Naive thymus-derived CD8-positive, alpha-beta T cell (primary cell): Measurements from ENCODE around the gene GGPS1. TPM values are rescaled to one million over a fixed set of nuclear protein-coding genes. Genes with fewer than 3 reads are reported as not detected.
"Not testable (repeated sequence)": the region's sequence is repeated elsewhere in the genome, so short reads cannot be mapped to it uniquely, and the experiment has no call there.

Experiments
- ATAC-seq, 2 donors: fragments of 150-1000 bp; cut with Tn5 transposase in 1 of 2; sonication (Bioruptor Pico), chemical (Tn5 transposase) in 1 of 2; 1 replicate in 1 of 2; 2 replicates in 1 of 2; pipeline ENCODE4 v1.10.0; 2021; ENCODE audit warnings: mild to moderate bottlenecking in 2 of 2, moderate library complexity in 2 of 2
- POLR2A ChIA-PET: fragments of 350-600 bp; sonication (Branson Sonifier 250); formaldehyde crosslinking; loops from one replicate; lab custom pipeline; 2021; ENCODE audit warnings: antibody characterized with exemption; lab: Charles Lee
- DNase-seq, 10 donors: peaks; one replicate each; pipeline versions ENCODE4 v3.0.0 to v3.0.0-alpha.2; 2020 to 2022
- H3K27ac Mint-ChIP-seq, 10 donors: one replicate each; pipeline ENCODE4 v1.8.0; 2020 to 2022; ENCODE audit warnings: mild to moderate bottlenecking in 10 of 10, mixed read lengths in 10 of 10, moderate library complexity in 4 of 10, inconsistent platforms in 1 of 10
- H3K27me3 Mint-ChIP-seq, 5 donors: one replicate each; pipeline ENCODE4 v1.8.0; 2021 to 2022; ENCODE audit warnings: mixed read lengths in 5 of 5
- H3K36me3 Mint-ChIP-seq, 3 donors: one replicate each; pipeline ENCODE4 v1.8.0; 2020 to 2022; ENCODE audit warnings: mixed read lengths in 3 of 3, mild to moderate bottlenecking in 2 of 3, inconsistent platforms in 1 of 3
- H3K4me1 Mint-ChIP-seq, 4 donors: one replicate each; pipeline ENCODE4 v1.8.0; 2021 to 2022; ENCODE audit warnings: mixed read lengths in 4 of 4
- H3K4me3 Mint-ChIP-seq, 10 donors: one replicate each; pipeline ENCODE4 v1.8.0; 2020 to 2022; ENCODE audit warnings: mild to moderate bottlenecking in 10 of 10, mixed read lengths in 10 of 10, moderate library complexity in 6 of 10, inconsistent platforms in 1 of 10
- H3K9me3 Mint-ChIP-seq, 9 donors: one replicate each; pipeline ENCODE4 v1.8.0; 2020 to 2022; ENCODE audit warnings: mixed read lengths in 9 of 9, mild to moderate bottlenecking in 3 of 9, inconsistent platforms in 1 of 9, moderate library complexity in 1 of 9
- polyA plus RNA-seq, 3 donors: library from polyadenylated mRNA; unstranded; fragments of 300-500 nt; fragmentation: Illumina TruSeq; gene quantifications; one replicate each; pipeline ENCODE4 v1.2.3, GENCODE V29; 2021
- total RNA-seq, 8 experiments: library from RNA in 2 of 8; stranded (reverse) in 2 of 8; gene quantifications; one replicate each; pipeline ENCODE4 v1.2.3 and lab custom pipeline; 2021 to 2026

The GGPS1 gene
- total and polyA plus RNA-seq, 5 experiments from 2014 or later = 43.7 to 69.4 (median 55.3) TPM

GRCh38 chr1:235307158-235308124, 20.9 kb upstream of the GGPS1 start:
- H3K27me3 Mint-ChIP-seq = no peaks in the 10 kb centered on the region
- ATAC-seq = no peak
- POLR2A ChIA-PET = interaction anchor here (0.7 kb wide), 1 partner anchor 12 kb away, joined by 5 read pairs; no protein-coding TSS in a partner anchor
- H3K4me3 Mint-ChIP-seq = peak overlapping the region in 5 of 10 donors; percentile 7 to 70 (median 64)
- peak overlapping the region; percentile 18 to 83 (median 80) for H3K27ac Mint-ChIP-seq
- peaks cover 33 to 73% (median 65%) of the 10 kb centered on the region in 4 donors for H3K4me1 Mint-ChIP-seq
- H3K36me3 Mint-ChIP-seq = peaks cover 0 to 26% (median 5%) of the 10 kb centered on the region in 3 donors
- DNase-seq = no peak
- H3K9me3 Mint-ChIP-seq = no peaks in the 10 kb centered on the region

- peaks cover 34 to 74% (median 71%) of the 10 kb centered on the region in 4 donors for H3K4me1 Mint-ChIP-seq
- POLR2A ChIA-PET, H3K27ac Mint-ChIP-seq, H3K27me3 Mint-ChIP-seq, H3K9me3 Mint-ChIP-seq, ATAC-seq, H3K4me3 Mint-ChIP-seq, DNase-seq: not testable (repeated sequence)
- peaks cover 0 to 25% (median 5%) of the 10 kb centered on the region in 3 donors for H3K36me3 Mint-ChIP-seq
Measured at GRCh38 chr1:235309206-235309605, 19.2 kb upstream of the GGPS1 start.

- no peaks in the 10 kb centered on the region for H3K27me3 Mint-ChIP-seq
- DNase-seq = peak in 1 of 10 donors; percentile 21
- POLR2A ChIA-PET = interaction anchor here (0.8 to 1.0 kb wide), 2 partner anchors 14 to 56 kb away, joined by 3 to 5 read pairs; partner anchors contain the start of genes ARID4B and GGPS1
Measured at GRCh38 chr1:235313262-235313661, 15.1 kb upstream of the GGPS1 start.

GRCh38 chr1:235313931-235314678, 14.3 kb upstream of the GGPS1 start:
- H3K36me3 Mint-ChIP-seq = peaks cover 0 to 33% (median 13%) of the 10 kb centered on the region in 3 donors
- no peaks in the 10 kb centered on the region for H3K9me3 Mint-ChIP-seq
- POLR2A ChIA-PET = interaction anchor here (0.7 to 1.0 kb wide), 3 partner anchors 11 to 13 kb away, joined by 3 to 5 read pairs (median 3); partner anchors contain the start of genes ARID4B and GGPS1
- peak overlapping the region; percentile 6 to 71 (median 60) for H3K4me3 Mint-ChIP-seq
- ATAC-seq (no peak), DNase-seq (no peak)
- peak overlapping the region; percentile 14 to 87 (median 52) for H3K27ac Mint-ChIP-seq
- peaks cover 35 to 76% (median 69%) of the 10 kb centered on the region in 4 donors for H3K4me1 Mint-ChIP-seq
- no peaks in the 10 kb centered on the region for H3K27me3 Mint-ChIP-seq

More at GRCh38 chr1:235313262-235313661, 15.1 kb upstream of the GGPS1 start:
- Mint-ChIP-seq H3K9me3 (no peaks in the 10 kb centered on the region), H3K4me3 (peak overlapping the region; percentile 23 to 79 (median 66)), H3K36me3 (peaks cover 0 to 25% (median 5%) of the 10 kb centered on the region in 3 donors), H3K27ac (peak overlapping the region; percentile 16 to 89 (median 78)), H3K4me1 (peaks cover 27 to 67% (median 62%) of the 10 kb centered on the region in 4 donors)
- peak; percentile 81 to 82 for ATAC-seq

- H3K4me3 Mint-ChIP-seq = peak overlapping the region in 6 of 10 donors; percentile 3 to 59 (median 48)
- no peaks in the 10 kb centered on the region for H3K9me3 Mint-ChIP-seq
- H3K27ac Mint-ChIP-seq = peak overlapping the region in 5 of 10 donors; percentile 23 to 43 (median 29)
- H3K36me3 Mint-ChIP-seq = peaks cover 0 to 39% (median 11%) of the 10 kb centered on the region in 3 donors
- POLR2A ChIA-PET = interaction anchor here (0.9 kb wide), 1 partner anchor 12 kb away, joined by 3 read pairs; no protein-coding TSS in a partner anchor
- H3K4me1 Mint-ChIP-seq = peaks cover 35 to 83% (median 78%) of the 10 kb centered on the region in 4 donors
- DNase-seq (no peak), ATAC-seq (no peak)
- no peaks in the 10 kb centered on the region for H3K27me3 Mint-ChIP-seq
Measured at GRCh38 chr1:235315173-235315572, 13.2 kb upstream of the GGPS1 start.

GRCh38 chr1:235315735-235316134, 12.6 kb upstream of the GGPS1 start:
- H3K36me3 Mint-ChIP-seq = peaks cover 0 to 40% (median 11%) of the 10 kb centered on the region in 3 donors
- DNase-seq (no peak), ATAC-seq (no peak)
- H3K9me3 Mint-ChIP-seq = no peaks in the 10 kb centered on the region
- POLR2A ChIA-PET = no interaction called here
- peaks cover 38 to 83% (median 79%) of the 10 kb centered on the region in 4 donors for H3K4me1 Mint-ChIP-seq
- H3K27me3 Mint-ChIP-seq = no peaks in the 10 kb centered on the region
- H3K27ac Mint-ChIP-seq = peak overlapping the region in 1 of 10 donors; percentile 23
- peak overlapping the region in 1 of 10 donors; percentile 49 for H3K4me3 Mint-ChIP-seq

GRCh38 chr1:235317168-235317567, 11.2 kb upstream of the GGPS1 start:
- H3K9me3 Mint-ChIP-seq = no peaks in the 10 kb centered on the region
- no peak for DNase-seq
- no peaks in the 10 kb centered on the region for H3K27me3 Mint-ChIP-seq
- peaks cover 39 to 85% (median 82%) of the 10 kb centered on the region in 4 donors for H3K4me1 Mint-ChIP-seq
- peaks cover 0 to 42% (median 10%) of the 10 kb centered on the region in 3 donors for H3K36me3 Mint-ChIP-seq
- ATAC-seq = no peak
- POLR2A ChIA-PET = no interaction called here
- H3K4me3 Mint-ChIP-seq = peak overlapping the region in 7 of 10 donors; percentile 2 to 47 (median 20)
- peak overlapping the region in 5 of 10 donors; percentile 7 to 75 (median 37) for H3K27ac Mint-ChIP-seq

GRCh38 chr1:235319255-235319654, 9.1 kb upstream of the GGPS1 start:
- no peaks in the 10 kb centered on the region for H3K27me3 Mint-ChIP-seq
- DNase-seq (no peak), ATAC-seq (no peak)
- POLR2A ChIA-PET = interaction anchor here (0.6 to 1.4 kb wide), 4 partner anchors 9 to 35 kb away, joined by 3 to 5 read pairs (median 3); partner anchors contain the start of genes ARID4B and GGPS1
- H3K4me3 Mint-ChIP-seq = peak overlapping the region in 5 of 10 donors; percentile 6 to 76 (median 35)
- peaks cover 0 to 51% (median 12%) of the 10 kb centered on the region in 3 donors for H3K36me3 Mint-ChIP-seq
- H3K9me3 Mint-ChIP-seq = no peaks in the 10 kb centered on the region
- peaks cover 41 to 80% (median 78%) of the 10 kb centered on the region in 4 donors for H3K4me1 Mint-ChIP-seq
- H3K27ac Mint-ChIP-seq = peak overlapping the region in 7 of 10 donors; percentile 1 to 79 (median 41)

- Mint-ChIP-seq H3K4me3 (peak overlapping the region in 9 of 10 donors; percentile 13 to 51 (median 28)), H3K36me3 (peaks cover 0 to 57% (median 12%) of the 10 kb centered on the region in 3 donors), H3K27ac (peak overlapping the region in 8 of 10 donors; percentile 39 to 83 (median 78)), H3K27me3 (no peaks in the 10 kb centered on the region), H3K9me3 (no peaks in the 10 kb centered on the region), H3K4me1 (peaks cover 37 to 82% (median 75%) of the 10 kb centered on the region in 4 donors)
- POLR2A ChIA-PET = no interaction called here
- ATAC-seq (peak in 1 of 2 donors; percentile 17), DNase-seq (no peak)
Measured at GRCh38 chr1:235320521-235321179, 7.7 kb upstream of the GGPS1 start.

GRCh38 chr1:235324296-235324695, 4.1 kb upstream of the GGPS1 start:
- POLR2A ChIA-PET = interaction anchor here (0.6 to 1.2 kb wide), 2 partner anchors 9 to 44 kb away, joined by 3 to 4 read pairs; no protein-coding TSS in a partner anchor
- Mint-ChIP-seq H3K4me1 (peaks cover 29 to 67% (median 61%) of the 10 kb centered on the region in 4 donors), H3K4me3 (peak overlapping the region in 9 of 10 donors; percentile 79 to 100 (median 98)), H3K9me3 (peaks cover 0 to 1% (median 0%) of the 10 kb centered on the region in 9 donors), H3K27ac (peak overlapping the region in 9 of 10 donors; percentile 19 to 92 (median 66)), H3K27me3 (no peaks in the 10 kb centered on the region), H3K36me3 (peaks cover 0 to 51% (median 9%) of the 10 kb centered on the region in 3 donors)
- no peak for ATAC-seq
- DNase-seq = no peak

GRCh38 chr1:235325139-235325538, 3.2 kb upstream of the GGPS1 start:
- DNase-seq (no peak), ATAC-seq (no peak)
- POLR2A ChIA-PET = no interaction called here
- peaks cover 0 to 47% (median 9%) of the 10 kb centered on the region in 3 donors for H3K36me3 Mint-ChIP-seq
- no peaks in the 10 kb centered on the region for H3K27me3 Mint-ChIP-seq
- peak overlapping the region in 9 of 10 donors; percentile 24 to 99 (median 71) for H3K27ac Mint-ChIP-seq
- peaks cover 0 to 1% (median 0%) of the 10 kb centered on the region in 9 donors for H3K9me3 Mint-ChIP-seq
- peaks cover 29 to 62% (median 55%) of the 10 kb centered on the region in 4 donors for H3K4me1 Mint-ChIP-seq
- peak overlapping the region in 9 of 10 donors; percentile 95 to 100 (median 98) for H3K4me3 Mint-ChIP-seq
